GM12865 (cell line): Measurements from ENCODE around the gene FADS3.

ENCODE experiments used
- DNase-seq: peaks from one replicate; pipeline ENCODE4 v3.0.0; 2010; ENCODE audit warnings: low read depth
- H3K4me3 ChIP-seq: 2 replicates; pipeline ENCODE4 v1.5.1; 2011; ENCODE audit warnings: mild to moderate bottlenecking, low read depth, low read length, control low read depth
- TF ChIP-seq, protein P1 (sequence below): IDR thresholded peaks from 2 replicates; pipeline ENCODE4 v1.5.1; 2011; ENCODE audit warnings: low read length, control low read depth, low read depth, inconsistent platforms; ENCODE audit not compliant: insufficient read depth; ENCODE audit errors: missing control alignments

FADS3 gene

GRCh38 chr11:61826930-61827570, 64.3 kb downstream of the FADS3 start:
- DNase-seq, result peak; percentile 61
- TF ChIP-seq, protein P1, sequence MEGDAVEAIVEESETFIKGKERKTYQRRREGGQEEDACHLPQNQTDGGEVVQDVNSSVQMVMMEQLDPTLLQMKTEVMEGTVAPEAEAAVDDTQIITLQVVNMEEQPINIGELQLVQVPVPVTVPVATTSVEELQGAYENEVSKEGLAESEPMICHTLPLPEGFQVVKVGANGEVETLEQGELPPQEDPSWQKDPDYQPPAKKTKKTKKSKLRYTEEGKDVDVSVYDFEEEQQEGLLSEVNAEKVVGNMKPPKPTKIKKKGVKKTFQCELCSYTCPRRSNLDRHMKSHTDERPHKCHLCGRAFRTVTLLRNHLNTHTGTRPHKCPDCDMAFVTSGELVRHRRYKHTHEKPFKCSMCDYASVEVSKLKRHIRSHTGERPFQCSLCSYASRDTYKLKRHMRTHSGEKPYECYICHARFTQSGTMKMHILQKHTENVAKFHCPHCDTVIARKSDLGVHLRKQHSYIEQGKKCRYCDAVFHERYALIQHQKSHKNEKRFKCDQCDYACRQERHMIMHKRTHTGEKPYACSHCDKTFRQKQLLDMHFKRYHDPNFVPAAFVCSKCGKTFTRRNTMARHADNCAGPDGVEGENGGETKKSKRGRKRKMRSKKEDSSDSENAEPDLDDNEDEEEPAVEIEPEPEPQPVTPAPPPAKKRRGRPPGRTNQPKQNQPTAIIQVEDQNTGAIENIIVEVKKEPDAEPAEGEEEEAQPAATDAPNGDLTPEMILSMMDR, result no peak
- peak overlapping the region; percentile 72 for H3K4me3 ChIP-seq
